22Rv1 (cell line): ENCODE data around the gene CINP.

Experiments
- CTCF ChIP-seq: fragments of 450-650 bp; IDR thresholded peaks from 2 replicates; pipeline ENCODE4 v1.5.1; 2017; ENCODE audit warnings: mild to moderate bottlenecking
- ZFX ChIP-seq: fragments of 450-650 bp; IDR thresholded peaks from 2 replicates; pipeline ENCODE4 v1.6.1; 2017; ENCODE audit warnings: antibody characterized with exemption, borderline replicate concordance

GRCh38 chr14:102321456-102322422 lies 41.0 kb downstream of the CINP start:
- no peak for TF ChIP-seq CTCF
- TF ChIP-seq ZFX = no peak
